ENCODE measurements around the gene BCL2L12.

DNA sequence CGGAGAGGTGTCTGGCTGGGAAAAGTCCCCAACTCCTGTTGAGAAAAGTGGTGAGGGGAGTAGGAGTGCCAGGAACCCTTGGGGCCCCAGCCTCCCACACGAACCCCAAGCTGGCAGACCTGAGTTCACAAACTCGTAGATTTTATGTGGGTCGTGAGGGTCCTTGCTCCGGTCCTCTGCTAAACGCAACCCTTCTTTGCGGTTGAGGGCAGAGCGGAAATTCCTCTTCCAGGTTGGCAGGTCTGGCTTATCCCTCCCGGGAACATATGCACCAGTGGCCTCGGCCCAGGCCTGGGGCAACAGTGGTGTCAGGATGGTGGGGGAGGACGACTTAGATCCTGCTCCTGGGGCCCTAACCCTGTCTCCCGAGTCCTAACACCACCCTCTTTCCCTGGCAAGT is 2.5 kb upstream of the BCL2L12 start:
- TF ChIP-seq, protein P1, sequence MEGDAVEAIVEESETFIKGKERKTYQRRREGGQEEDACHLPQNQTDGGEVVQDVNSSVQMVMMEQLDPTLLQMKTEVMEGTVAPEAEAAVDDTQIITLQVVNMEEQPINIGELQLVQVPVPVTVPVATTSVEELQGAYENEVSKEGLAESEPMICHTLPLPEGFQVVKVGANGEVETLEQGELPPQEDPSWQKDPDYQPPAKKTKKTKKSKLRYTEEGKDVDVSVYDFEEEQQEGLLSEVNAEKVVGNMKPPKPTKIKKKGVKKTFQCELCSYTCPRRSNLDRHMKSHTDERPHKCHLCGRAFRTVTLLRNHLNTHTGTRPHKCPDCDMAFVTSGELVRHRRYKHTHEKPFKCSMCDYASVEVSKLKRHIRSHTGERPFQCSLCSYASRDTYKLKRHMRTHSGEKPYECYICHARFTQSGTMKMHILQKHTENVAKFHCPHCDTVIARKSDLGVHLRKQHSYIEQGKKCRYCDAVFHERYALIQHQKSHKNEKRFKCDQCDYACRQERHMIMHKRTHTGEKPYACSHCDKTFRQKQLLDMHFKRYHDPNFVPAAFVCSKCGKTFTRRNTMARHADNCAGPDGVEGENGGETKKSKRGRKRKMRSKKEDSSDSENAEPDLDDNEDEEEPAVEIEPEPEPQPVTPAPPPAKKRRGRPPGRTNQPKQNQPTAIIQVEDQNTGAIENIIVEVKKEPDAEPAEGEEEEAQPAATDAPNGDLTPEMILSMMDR (IDR thresholded peaks at IDR 0.05; ENCODE audit: borderline replicate concordance, extremely low read depth, low read length, poor library complexity, severe bottlenecking) = no peak
- TF ChIP-seq EZH2 (IDR thresholded peaks at IDR 0.05; ENCODE audit: borderline replicate concordance, low read depth, low read length, severe bottlenecking) = no peak

All from DND-41 (cell line).